CD4-positive, alpha-beta T cell treated with Interleukin-4 for 1 hour (primary cell): ENCODE measurements around the gene KRTAP3-2.
"Not testable (repeated sequence)": the region's sequence is repeated elsewhere in the genome, so short reads cannot be mapped to it uniquely, and the experiment has no call there.

Experiments used
- DNase-seq, 2 donors: peaks; one replicate each; pipeline ENCODE4 v3.0.0-alpha.2; 2020 to 2022

Gene KRTAP3-2

DNA sequence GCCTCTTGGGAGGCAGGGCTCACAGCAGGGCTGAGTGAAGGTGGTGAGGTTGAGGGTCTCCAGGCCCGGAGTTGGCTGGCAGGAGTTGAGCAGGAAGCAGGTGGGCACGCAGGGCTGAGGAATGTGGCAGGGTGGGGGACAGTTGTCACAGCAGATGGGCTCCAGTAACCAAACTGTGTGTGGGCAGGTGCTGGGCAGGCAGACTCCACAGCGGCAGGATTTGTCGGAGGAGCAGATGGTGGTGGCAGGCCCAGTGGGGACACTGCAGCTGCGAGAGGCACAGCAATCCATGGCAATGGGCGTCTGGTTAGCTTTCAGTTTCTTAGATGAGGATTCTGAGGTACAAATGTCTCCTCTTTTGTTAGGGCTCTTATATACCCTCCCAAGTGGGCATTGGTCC, at the start of gene KRTAP3-2:
Gene KRTAP3-2, minus strand, starts transcription at position 344 of the 400 bp plus-strand sequence. Its CDS starts 53 bp downstream, at position 291.
- DNase-seq: not testable (repeated sequence)

GRCh38 chr17:41049110-41049509, 49.4 kb upstream of the KRTAP3-2 start:
- DNase-seq: no peak

- no peak for DNase-seq
These were observed 48.7 kb upstream of the KRTAP3-2 start for GRCh38 chr17:41048441-41048840.

GRCh38 chr17:41046735-41047465, 47.2 kb upstream of the KRTAP3-2 start, which contains the start of gene KRTAP2-1:
TSS of gene KRTAP2-1 (minus strand) at chr17:41047316. CDS start at chr17:41047267, 49 bp downstream.
- DNase-seq: not testable (repeated sequence)

DNA sequence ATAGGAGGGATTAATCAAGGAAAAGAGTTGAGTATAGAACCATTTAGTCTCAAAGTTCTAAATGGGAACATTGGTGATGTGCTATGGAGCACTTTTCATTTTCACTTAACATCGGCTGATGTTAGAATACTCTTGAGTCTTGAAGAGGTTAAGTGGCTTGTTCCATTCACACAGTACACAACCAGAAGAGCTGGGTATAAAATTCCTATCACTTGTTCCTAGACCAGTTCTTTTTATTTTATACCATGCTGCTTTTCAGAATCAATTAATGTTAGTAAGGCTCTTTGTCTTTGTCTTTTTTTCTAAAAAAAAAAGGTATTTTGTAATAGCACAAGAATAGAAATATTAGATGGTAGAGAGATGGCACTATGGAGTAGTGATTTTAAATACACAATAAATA, 43.2 kb upstream of the KRTAP3-2 start:
- no peak for DNase-seq

DNA sequence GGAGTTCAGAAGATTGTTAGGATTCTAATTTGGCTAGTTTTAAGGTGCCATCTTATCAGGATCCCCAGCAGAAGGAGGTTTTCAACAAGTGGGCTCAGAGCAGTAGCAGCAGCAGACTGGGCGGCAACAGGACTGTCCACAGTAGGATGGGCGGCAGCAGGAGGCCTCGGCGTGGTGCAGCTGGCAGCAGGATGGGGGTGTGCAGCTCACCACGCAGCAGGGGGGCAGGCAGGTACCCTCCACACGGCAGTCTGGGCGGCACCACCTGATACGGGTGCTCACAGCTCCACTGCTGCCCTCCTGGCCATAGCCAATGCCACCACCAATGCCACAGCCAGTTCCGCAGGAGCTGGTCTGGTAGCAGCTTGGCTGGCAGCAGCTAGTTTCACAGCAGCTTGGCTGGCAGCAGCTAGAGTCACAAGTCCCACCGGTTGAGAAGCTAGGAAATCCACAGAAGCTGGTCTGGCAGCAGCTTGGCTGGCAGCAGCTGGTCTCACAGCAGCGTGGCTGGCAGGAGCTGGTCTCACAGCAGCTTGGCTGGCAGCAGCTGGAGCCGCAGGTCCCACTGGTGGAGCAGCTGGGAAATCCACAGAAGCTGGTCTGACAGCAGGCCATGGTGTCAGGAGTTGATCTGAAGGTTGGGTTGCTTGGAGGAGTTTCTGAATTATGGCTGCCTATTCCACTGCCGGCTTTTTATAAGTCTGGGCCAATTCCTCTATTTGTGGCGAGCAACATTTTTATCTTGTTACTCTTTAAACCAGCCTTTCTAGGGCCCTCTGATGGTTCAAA, 41.3 kb upstream of the KRTAP3-2 start, which contains the start of gene KRTAP1-1:
Gene KRTAP1-1, minus strand, starts transcription at position 668 of the 789 bp plus-strand sequence. Its CDS starts 53 bp downstream, at position 615.
- not testable (repeated sequence) for DNase-seq

DNA sequence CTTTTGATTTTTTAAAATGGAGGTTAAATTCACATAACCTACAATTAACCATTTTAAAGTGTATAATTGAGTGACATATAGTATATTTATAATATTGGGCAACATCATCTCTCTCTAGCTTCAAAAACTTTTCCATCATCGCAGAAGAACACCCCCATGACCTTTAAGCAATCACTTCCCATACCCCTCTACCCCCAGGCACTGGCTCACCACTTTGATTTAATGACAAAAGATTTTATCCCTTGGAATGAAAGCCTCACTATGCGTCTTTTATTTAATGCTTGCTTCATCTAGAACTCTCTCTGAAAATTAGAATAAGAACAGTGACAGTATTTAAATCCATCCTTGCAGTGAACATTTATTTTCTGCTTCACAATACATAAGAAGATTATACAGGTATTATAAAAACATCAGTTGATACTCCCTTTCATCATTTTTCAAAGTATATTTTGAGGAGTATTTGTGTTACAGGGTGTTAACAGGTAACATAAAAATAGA, 38.2 kb upstream of the KRTAP3-2 start:
- no peak for DNase-seq

DNA sequence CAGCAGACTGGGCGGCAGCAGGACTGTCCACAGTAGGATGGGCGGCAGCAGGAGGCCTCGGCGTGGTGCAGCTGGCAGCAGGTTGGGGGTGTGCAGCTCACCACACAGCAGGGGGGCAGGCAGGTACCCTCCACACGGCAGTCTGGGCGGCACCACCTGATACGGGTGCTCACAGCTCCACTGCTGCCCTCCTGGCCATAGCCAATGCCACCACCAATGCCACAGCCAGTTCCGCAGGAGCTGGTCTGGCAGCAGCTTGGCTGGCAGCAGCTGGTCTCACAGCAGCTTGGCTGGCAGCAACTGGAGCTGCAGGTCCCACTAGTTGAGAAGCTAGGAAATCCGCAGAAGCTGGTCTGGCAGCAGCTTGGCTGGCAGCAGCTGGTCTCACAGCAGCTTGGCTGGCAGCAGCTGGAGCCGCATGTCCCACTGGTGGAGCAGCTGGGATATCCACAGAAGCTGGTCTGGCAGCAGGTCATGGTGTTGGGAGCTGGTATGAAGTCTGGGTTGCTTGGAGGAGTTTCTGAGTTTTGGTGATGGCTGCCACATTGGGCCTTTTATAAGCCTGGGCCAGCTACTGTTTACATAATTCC, 34.7 kb upstream of the KRTAP3-2 start, which contains the start of gene KRTAP1-3:
Gene KRTAP1-3, minus strand, starts transcription at position 529 of the 590 bp plus-strand sequence. Its CDS starts 53 bp downstream, at position 476.
- not testable (repeated sequence) for DNase-seq

- no peak for DNase-seq
These were observed 30.0 kb upstream of the KRTAP3-2 start, which contains the start of gene KRTAP1-4 for GRCh38 chr17:41029633-41030245. TSS of gene KRTAP1-4 (minus strand) at chr17:41030195. CDS start at chr17:41030078, 117 bp downstream.

- DNase-seq: no peak
These were observed 27.2 kb upstream of the KRTAP3-2 start, which contains the start of gene KRTAP1-5 for GRCh38 chr17:41026715-41027471. TSS of gene KRTAP1-5 (minus strand) at chr17:41027208. CDS start at chr17:41027155, 53 bp downstream.

- no peak for DNase-seq
These were observed 25.0 kb upstream of the KRTAP3-2 start for GRCh38 chr17:41024697-41025096.

- DNase-seq: no peak
These were observed 20.6 kb upstream of the KRTAP3-2 start for GRCh38 chr17:41020336-41020735.

DNA sequence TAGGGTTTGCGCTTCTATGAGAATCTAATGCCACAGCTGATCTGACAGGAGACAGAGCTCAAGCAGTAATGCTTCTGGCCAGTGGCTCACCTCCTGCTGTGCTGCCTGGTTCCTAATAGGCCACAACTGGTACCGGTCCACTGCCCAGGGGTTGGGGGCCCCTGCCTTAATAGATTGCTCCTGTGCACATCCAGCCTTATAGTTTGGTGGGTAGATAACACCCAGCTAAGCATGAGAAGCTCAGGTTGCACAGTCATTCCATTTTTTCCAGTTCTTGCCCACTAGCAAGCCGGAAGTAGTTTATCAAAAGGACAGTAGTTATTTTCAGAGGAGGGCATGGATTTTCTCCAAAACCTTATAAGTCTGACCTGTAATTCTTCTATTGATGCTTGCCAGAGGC, 19.7 kb upstream of the KRTAP3-2 start:
- no peak for DNase-seq

GRCh38 chr17:41018541-41018940, 18.8 kb upstream of the KRTAP3-2 start:
- DNase-seq: no peak

GRCh38 chr17:41016578-41017215, 17.0 kb upstream of the KRTAP3-2 start:
- DNase-seq: no peak

GRCh38 chr17:41015454-41015853, 15.7 kb upstream of the KRTAP3-2 start:
- DNase-seq: no peak

DNA sequence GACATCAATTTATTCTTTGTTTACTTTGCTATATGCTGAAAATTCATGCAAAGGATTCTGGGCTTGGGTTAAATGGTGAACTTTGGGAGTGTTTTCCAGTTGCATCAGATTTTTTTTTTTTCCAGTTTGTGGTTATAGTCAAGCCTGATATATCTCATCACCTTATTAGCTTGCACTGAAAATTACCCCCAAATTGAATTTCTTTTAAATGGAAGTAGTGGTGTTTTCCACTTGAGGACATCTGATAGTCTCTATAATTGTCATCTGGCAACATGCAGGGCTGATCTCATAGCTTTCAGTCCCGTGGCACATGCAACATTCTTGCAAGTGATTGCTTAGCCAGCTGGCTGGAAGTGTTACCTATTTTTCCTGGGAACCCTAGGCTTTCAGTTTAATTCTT, 13.9 kb upstream of the KRTAP3-2 start:
- DNase-seq: no peak

GRCh38 chr17:41013181-41013580, 13.5 kb upstream of the KRTAP3-2 start:
- DNase-seq: no peak

DNA sequence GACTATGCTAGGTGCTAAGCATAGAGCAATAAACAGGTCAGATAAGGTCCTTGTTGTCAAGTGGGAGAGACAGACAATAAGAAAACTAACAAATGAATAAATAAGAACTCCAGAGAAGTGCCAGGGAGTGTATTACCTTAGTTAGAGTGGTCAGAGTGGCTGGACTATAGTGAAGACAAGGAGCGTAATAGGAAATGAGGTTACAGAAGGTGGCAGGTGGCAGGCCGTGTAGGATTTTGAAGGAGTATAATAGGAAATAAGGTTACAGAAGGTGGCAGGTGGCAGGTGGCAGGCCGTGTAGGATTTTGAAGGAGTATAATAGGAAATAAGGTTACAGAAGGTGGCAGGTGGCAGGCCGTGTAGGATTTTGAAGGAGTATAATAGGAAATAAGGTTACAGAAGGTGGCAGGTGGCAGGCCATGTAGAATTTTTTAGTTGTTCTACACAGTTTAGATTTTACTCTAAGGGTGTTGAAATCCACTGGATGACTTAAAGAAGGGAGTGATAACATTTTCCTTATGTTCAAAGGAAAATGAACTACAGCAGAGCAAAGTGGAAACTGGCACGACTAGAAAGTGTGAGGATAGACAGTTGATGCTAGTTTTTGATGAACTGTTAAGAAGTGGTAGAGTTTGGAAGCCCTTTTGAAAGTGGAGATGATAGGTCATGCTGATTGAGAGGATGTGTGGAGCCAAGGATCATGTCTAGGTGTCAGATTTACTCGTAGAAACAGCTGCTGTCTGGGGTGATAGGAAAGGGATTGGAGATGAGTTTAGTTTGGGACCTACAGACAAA, 12.8 kb upstream of the KRTAP3-2 start:
- no peak for DNase-seq

DNA sequence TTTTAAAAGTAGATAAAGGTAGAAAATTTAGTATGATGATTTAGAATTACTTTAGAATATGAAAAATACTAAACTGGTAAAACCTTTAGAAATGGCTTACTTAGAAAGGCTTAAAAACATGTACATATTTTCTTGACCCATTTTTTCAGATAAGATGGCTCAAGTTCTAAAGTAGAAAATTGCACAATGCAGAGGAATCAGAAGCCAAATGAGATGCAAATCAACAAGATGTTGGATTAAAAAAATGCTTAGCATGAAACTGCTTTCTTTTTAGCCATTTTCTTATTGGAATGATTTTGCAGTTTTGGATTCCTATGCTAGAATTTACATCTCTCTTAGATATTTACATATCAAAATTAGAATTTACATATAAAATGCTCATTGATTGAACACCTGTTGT, 10.7 kb upstream of the KRTAP3-2 start:
- no peak for DNase-seq
